Measurements from ENCODE around the gene ESR1. TPM values are rescaled to one million over a fixed set of nuclear protein-coding genes. Genes with fewer than 3 reads are reported as not detected.

ESR1 gene
- polyA plus RNA-seq (2012; ENCODE audit: insufficient read depth, insufficient read length, low read depth) = 1.7 TPM

DNA sequence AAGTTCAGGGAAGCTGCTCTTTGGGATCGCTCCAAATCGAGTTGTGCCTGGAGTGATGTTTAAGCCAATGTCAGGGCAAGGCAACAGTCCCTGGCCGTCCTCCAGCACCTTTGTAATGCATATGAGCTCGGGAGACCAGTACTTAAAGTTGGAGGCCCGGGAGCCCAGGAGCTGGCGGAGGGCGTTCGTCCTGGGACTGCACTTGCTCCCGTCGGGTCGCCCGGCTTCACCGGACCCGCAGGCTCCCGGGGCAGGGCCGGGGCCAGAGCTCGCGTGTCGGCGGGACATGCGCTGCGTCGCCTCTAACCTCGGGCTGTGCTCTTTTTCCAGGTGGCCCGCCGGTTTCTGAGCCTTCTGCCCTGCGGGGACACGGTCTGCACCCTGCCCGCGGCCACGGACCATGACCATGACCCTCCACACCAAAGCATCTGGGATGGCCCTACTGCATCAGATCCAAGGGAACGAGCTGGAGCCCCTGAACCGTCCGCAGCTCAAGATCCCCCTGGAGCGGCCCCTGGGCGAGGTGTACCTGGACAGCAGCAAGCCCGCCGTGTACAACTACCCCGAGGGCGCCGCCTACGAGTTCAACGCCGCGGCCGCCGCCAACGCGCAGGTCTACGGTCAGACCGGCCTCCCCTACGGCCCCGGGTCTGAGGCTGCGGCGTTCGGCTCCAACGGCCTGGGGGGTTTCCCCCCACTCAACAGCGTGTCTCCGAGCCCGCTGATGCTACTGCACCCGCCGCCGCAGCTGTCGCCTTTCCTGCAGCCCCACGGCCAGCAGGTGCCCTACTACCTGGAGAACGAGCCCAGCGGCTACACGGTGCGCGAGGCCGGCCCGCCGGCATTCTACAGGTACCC, at the start of gene ESR1:
TSS of gene ESR1 (plus strand) at position 170 of the 858 bp plus-strand sequence. CDS start at position 401, 231 bp downstream.
- Histone ChIP-seq H3K4me1 (no peaks in the 10 kb centered on the region), H3K27me3 (peaks cover 70% of the 10 kb centered on the region), H3K4me3 (ENCODE audit: low read depth, low read length) (no peak within 1 kb of the TSS), H3K36me3 (no peaks in the 10 kb centered on the region), H3K9me3 (no peaks in the 10 kb centered on the region)
- TF ChIP-seq, protein P1, sequence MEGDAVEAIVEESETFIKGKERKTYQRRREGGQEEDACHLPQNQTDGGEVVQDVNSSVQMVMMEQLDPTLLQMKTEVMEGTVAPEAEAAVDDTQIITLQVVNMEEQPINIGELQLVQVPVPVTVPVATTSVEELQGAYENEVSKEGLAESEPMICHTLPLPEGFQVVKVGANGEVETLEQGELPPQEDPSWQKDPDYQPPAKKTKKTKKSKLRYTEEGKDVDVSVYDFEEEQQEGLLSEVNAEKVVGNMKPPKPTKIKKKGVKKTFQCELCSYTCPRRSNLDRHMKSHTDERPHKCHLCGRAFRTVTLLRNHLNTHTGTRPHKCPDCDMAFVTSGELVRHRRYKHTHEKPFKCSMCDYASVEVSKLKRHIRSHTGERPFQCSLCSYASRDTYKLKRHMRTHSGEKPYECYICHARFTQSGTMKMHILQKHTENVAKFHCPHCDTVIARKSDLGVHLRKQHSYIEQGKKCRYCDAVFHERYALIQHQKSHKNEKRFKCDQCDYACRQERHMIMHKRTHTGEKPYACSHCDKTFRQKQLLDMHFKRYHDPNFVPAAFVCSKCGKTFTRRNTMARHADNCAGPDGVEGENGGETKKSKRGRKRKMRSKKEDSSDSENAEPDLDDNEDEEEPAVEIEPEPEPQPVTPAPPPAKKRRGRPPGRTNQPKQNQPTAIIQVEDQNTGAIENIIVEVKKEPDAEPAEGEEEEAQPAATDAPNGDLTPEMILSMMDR (IDR thresholded peaks at IDR 0.05; ENCODE audit: low read depth, low read length) = no peak
- DNase-seq = no peak

DNA sequence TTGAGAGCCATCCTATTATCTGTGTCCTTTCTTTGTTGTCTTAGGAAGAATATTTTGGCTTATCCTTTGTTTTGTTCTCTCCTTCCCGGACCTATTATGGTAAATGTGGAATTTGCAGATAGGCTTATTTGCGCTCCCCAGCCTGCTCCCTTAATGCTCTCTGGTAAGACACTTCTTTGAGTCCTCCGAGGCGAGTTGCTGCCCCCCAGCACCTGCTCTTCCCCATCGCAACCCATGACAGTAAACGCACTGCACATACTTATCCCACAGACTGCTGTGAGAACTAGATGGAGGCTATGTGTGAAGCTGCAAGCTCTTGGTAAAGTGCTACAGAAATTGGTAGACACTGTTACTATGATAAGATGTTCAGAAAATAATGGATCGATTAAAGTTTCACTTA, 47.0 kb upstream of the ESR1 start:
- Histone ChIP-seq H3K4me3 (ENCODE audit: low read depth, low read length) (no peak overlapping the region), H3K4me1 (no peaks in the 10 kb centered on the region), H3K9me3 (no peaks in the 10 kb centered on the region), H3K27me3 (no peaks in the 10 kb centered on the region), H3K36me3 (no peaks in the 10 kb centered on the region)
- DNase-seq = no peak
- TF ChIP-seq, protein P1 (IDR thresholded peaks at IDR 0.05; ENCODE audit: low read depth, low read length) = no peak

DNA sequence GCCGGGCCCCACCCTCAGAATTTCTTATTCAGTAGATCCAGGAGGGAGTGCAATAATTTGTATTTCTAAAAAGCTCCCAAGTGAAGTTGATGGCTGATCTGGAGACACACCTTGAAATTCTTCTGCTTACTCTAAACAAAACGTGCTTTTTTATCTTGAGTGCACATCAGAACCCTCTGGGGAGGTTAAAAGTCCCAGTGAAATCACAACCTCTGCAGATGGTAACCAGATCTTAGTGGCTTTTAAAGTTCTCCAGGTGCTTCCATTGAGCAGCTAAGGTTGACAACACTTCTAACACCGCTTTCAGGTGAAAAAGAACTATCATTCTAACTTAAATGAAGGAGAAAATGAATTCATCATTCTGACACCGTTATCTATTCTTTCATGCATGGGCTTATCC, 45.6 kb upstream of the ESR1 start:
- TF ChIP-seq, protein P1 (IDR thresholded peaks at IDR 0.05; ENCODE audit: low read depth, low read length) = no peak
- no peaks in the 10 kb centered on the region for H3K4me1 ChIP-seq
- no peaks in the 10 kb centered on the region for H3K27me3 ChIP-seq
- DNase-seq = no peak
- H3K9me3 ChIP-seq = no peaks in the 10 kb centered on the region
- H3K36me3 ChIP-seq = no peaks in the 10 kb centered on the region
- no peak overlapping the region for H3K4me3 ChIP-seq (ENCODE audit: low read depth, low read length)

DNA sequence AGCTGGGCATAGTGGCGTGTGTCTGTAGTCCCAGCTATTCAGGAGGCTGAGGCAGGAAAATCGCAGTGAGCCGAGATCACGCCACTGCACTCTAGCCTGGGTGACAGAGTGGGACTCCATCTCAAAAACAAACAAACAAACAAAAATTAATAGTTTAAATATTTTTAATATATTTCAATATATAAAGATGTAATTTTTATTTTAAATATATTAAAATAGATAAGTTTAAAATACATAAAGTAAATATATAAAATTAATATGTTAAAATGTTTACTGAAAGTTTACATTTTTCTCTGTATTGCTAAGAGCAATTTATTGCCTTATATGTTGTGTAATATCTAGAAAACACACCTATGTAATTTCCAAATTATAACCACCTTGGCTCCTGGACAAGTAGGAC, 44.7 kb upstream of the ESR1 start:
- Histone ChIP-seq H3K27me3 (no peaks in the 10 kb centered on the region), H3K36me3 (no peaks in the 10 kb centered on the region), H3K9me3 (no peaks in the 10 kb centered on the region), H3K4me3 (ENCODE audit: low read depth, low read length) (no peak overlapping the region), H3K4me1 (no peaks in the 10 kb centered on the region)
- no peak for DNase-seq
- TF ChIP-seq, protein P1 (IDR thresholded peaks at IDR 0.05; ENCODE audit: low read depth, low read length) = no peak

DNA sequence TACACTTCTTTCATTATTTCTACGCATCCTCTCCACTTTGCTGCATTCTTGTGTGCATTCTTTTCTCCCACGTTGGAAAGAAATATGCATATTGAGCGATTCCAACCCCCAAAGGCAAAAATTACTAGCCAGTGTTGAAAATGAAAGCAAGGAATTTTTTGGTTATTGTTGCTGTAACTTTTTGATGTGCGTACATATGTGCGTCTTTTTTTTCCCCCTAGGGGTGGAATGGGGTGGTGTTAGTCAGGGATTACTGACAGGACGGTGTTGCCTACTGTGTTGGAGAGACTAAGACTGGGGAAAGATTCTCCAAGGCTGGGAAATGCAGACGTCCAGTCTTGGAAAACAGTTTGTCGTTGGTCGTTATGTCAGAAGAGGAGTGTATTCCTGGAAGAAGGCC, 44.2 kb upstream of the ESR1 start:
- H3K4me1 ChIP-seq = no peaks in the 10 kb centered on the region
- no peak for DNase-seq
- H3K4me3 ChIP-seq (ENCODE audit: low read depth, low read length) = no peak overlapping the region

More for the DNA sequence above, 44.2 kb upstream of the ESR1 start:
- H3K27me3 ChIP-seq = no peaks in the 10 kb centered on the region
- H3K9me3 ChIP-seq = no peaks in the 10 kb centered on the region
- no peaks in the 10 kb centered on the region for H3K36me3 ChIP-seq
- TF ChIP-seq, protein P1 (IDR thresholded peaks at IDR 0.05; ENCODE audit: low read depth, low read length) = peak; percentile 42

Data from BE2C (cell line).